OCI-LY1 (cell line): ENCODE measurements around the gene RBPJL.

Experiments used
- H2AFZ ChIP-seq: fragments of 200-600 bp; sonication (generic), shearing (Covaris generic); 2 replicates; pipeline ENCODE4 v1.6.0; 2014; ENCODE audit warnings: antibody characterized with exemption, mild to moderate bottlenecking, low read length
- H3F3A ChIP-seq: fragments of 200-600 bp; sonication (generic), shearing (Covaris generic); 2 replicates; pipeline ENCODE4 v1.6.0; 2014; ENCODE audit warnings: mild to moderate bottlenecking, antibody characterized with exemption, low read length, moderate library complexity; ENCODE audit not compliant: insufficient read depth
- H3K27ac ChIP-seq: fragments of 200-600 bp; sonication (generic); 2 replicates; pipeline ENCODE4 v1.5.1; 2014; ENCODE audit warnings: low read length, mixed run types, mild to moderate bottlenecking, low read depth; ENCODE audit not compliant: poor library complexity, severe bottlenecking
- H3K27me3 ChIP-seq: fragments of 200-600 bp; sonication (generic); 2 replicates; pipeline ENCODE4 v1.6.0; 2014; ENCODE audit warnings: antibody characterized with exemption, mild to moderate bottlenecking, low read length, moderate library complexity; ENCODE audit not compliant: insufficient read depth
- H3K36me3 ChIP-seq: fragments of 200-600 bp; sonication (generic); 2 replicates; pipeline ENCODE4 v1.6.1; 2014; ENCODE audit warnings: mild to moderate bottlenecking, antibody characterized with exemption, low read length, moderate library complexity, mixed read lengths; ENCODE audit not compliant: insufficient read depth
- H3K4me1 ChIP-seq: fragments of 200-600 bp; sonication (generic); 2 replicates; pipeline ENCODE4 v1.5.1; 2014; ENCODE audit warnings: mild to moderate bottlenecking, low read length, moderate library complexity; ENCODE audit not compliant: insufficient read depth, severe bottlenecking
- H3K4me2 ChIP-seq: fragments of 200-600 bp; sonication (generic), shearing (Covaris generic); 2 replicates; pipeline ENCODE4 v1.6.1; 2014; ENCODE audit warnings: low read length
- H3K4me3 ChIP-seq: fragments of 200-600 bp; sonication (generic); 2 replicates; pipeline ENCODE4 v1.5.1; 2014; ENCODE audit warnings: low read length, low read depth, mild to moderate bottlenecking, mixed read lengths; ENCODE audit not compliant: poor library complexity, severe bottlenecking
- H3K79me2 ChIP-seq: fragments of 200-600 bp; shearing (Covaris generic); 2 replicates; pipeline ENCODE4 v1.6.1; 2016; ENCODE audit warnings: mixed run types, low read length, mixed read lengths; ENCODE audit not compliant: insufficient read depth
- H3K9ac ChIP-seq: fragments of 200-600 bp; sonication (generic), shearing (Covaris generic); 2 replicates; pipeline ENCODE4 v1.6.1; 2014; ENCODE audit warnings: mild to moderate bottlenecking, low read length, mixed read lengths
- H3K9me2 ChIP-seq: fragments of 200-600 bp; sonication (generic), shearing (Covaris generic); 2 replicates; pipeline ENCODE4 v1.6.1; 2014; ENCODE audit warnings: low read depth, mild to moderate bottlenecking, low read length, mixed read lengths
- H3K9me3 ChIP-seq: fragments of 200-600 bp; shearing (Covaris generic); 2 replicates; pipeline ENCODE4 v1.6.1; 2014; ENCODE audit warnings: low read length, mixed read lengths
- H4K20me1 ChIP-seq: fragments of 200-600 bp; sonication (generic), shearing (Covaris generic); 2 replicates; pipeline ENCODE4 v1.6.0; 2016; ENCODE audit warnings: mild to moderate bottlenecking, low read length; ENCODE audit not compliant: insufficient read depth
- CTCF ChIP-seq: fragments of 200-600 bp; sonication (generic), shearing (Covaris generic); IDR thresholded peaks from 2 replicates; pipeline ENCODE4 v1.5.1; 2017; ENCODE audit warnings: mild to moderate bottlenecking, antibody characterized with exemption, low read length, moderate library complexity, mixed read lengths
- EZH2 ChIP-seq: fragments of 200-600 bp; sonication (generic), shearing (Covaris generic); IDR thresholded peaks from 2 replicates; pipeline ENCODE4 v1.8.0; 2017; ENCODE audit warnings: borderline replicate concordance, mixed run types, mild to moderate bottlenecking, antibody characterized with exemption, low read length, moderate library complexity, mixed read lengths

The RBPJL gene

DNA sequence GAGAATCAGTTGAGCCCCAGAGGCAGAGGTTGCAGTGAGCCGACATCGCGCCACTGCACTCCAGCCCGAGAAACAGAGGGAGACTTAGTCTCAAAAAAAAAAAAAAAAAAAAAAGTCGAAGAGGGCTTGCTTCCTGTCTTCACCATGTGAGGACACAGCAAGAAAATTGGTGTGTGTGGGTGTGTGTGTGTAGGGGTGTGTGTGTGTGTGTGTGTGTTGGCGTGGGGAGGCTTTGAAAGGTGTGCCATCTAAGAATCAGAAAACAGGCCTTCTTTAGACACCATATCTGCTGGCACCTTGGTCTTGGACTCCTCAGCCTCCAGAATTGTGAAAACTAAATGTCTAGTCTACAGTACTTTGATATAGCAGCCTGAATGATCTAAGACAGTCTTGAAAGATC, 6.9 kb upstream of the RBPJL start:
- no peaks in the 10 kb centered on the region for H3K9me2 ChIP-seq
- H3F3A ChIP-seq = no peaks in the 10 kb centered on the region
- no peak for TF ChIP-seq EZH2
- TF ChIP-seq CTCF = no peak
- no peak overlapping the region for H2AFZ ChIP-seq
- no peaks in the 10 kb centered on the region for H3K79me2 ChIP-seq
- H4K20me1 ChIP-seq = no peaks in the 10 kb centered on the region
- H3K4me2 ChIP-seq = no peak overlapping the region
- no peak overlapping the region for H3K4me3 ChIP-seq
- no peak overlapping the region for H3K9ac ChIP-seq
- no peaks in the 10 kb centered on the region for H3K4me1 ChIP-seq
- H3K9me3 ChIP-seq = no peaks in the 10 kb centered on the region
- H3K27me3 ChIP-seq = no peaks in the 10 kb centered on the region; the same call in 1 of the 2 replicates
- no peak overlapping the region for H3K27ac ChIP-seq
- no peaks in the 10 kb centered on the region for H3K36me3 ChIP-seq

DNA sequence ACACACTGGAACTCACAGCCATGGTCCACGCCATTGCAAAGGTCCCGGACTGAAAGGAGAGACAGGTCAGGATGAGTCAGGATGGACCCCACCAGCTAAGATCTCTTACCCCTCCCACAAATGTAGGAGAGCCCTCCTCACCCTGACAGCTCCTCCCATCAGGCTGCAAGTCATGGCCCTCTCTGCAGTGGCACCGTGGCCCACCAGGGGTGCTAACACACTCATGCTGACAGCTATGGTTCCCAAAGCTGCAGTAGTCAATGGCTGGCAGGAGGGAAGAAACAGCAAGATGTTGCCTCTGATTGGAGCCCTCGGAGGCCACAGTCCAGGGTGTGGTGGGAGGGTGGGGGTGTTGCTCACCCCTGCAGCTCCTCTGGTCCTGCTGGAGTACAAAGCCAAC, 5.7 kb upstream of the RBPJL start:
- Histone ChIP-seq H3K9me2 (no peaks in the 10 kb centered on the region), H3K27me3 (no peaks in the 10 kb centered on the region), H3K4me1 (no peaks in the 10 kb centered on the region), H3K4me2 (no peak overlapping the region), H4K20me1 (no peaks in the 10 kb centered on the region), H3K36me3 (no peaks in the 10 kb centered on the region), H3K79me2 (no peaks in the 10 kb centered on the region), H3K9ac (no peak overlapping the region), H3K9me3 (no peaks in the 10 kb centered on the region), H3K4me3 (no peak overlapping the region), H3F3A (no peaks in the 10 kb centered on the region), H3K27ac (no peak overlapping the region), H2AFZ (no peak overlapping the region)
- TF ChIP-seq EZH2 (no peak), CTCF (peak; percentile 43)

DNA sequence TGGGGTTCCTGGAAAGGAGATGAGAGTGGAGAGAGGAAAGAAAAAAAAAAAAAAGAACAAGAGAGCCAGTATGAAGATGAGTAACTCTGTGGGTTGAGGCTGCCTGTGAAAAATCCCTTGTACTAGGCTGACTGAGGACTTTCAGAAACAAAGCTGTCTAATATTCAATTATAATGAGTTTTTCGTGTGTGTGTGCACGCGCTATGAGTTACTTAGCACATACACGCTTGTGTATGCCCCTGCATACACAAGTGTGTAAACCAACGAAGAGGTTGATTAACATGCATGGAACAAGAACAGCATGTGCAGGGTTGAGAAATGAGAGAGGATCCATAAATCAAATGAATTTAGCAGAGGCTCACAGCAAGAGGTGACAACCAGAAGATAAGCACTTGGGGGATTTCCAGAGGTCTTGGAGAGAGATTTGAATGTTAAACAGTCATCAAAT, 4.8 kb upstream of the RBPJL start:
- H3K4me2 ChIP-seq = no peak overlapping the region
- no peaks in the 10 kb centered on the region for H3K27me3 ChIP-seq
- no peaks in the 10 kb centered on the region for H4K20me1 ChIP-seq
- no peaks in the 10 kb centered on the region for H3K79me2 ChIP-seq
- no peaks in the 10 kb centered on the region for H3K36me3 ChIP-seq
- H3F3A ChIP-seq = no peaks in the 10 kb centered on the region
- H3K9me2 ChIP-seq = no peaks in the 10 kb centered on the region
- H3K27ac ChIP-seq = no peak overlapping the region
- H2AFZ ChIP-seq = no peak overlapping the region
- no peaks in the 10 kb centered on the region for H3K4me1 ChIP-seq
- no peaks in the 10 kb centered on the region for H3K9me3 ChIP-seq
- no peak for TF ChIP-seq EZH2
- TF ChIP-seq CTCF = no peak
- no peak overlapping the region for H3K9ac ChIP-seq
- no peak overlapping the region for H3K4me3 ChIP-seq
